PFSK-1 (cell line): ENCODE data around the gene NUB1.

Experiments
- FOXP2 ChIP-seq: optimal IDR thresholded peaks from 2 replicates; pipeline ENCODE3; 2011; ENCODE audit warnings: borderline replicate concordance, control low read depth, inconsistent platforms; ENCODE audit not compliant: insufficient read depth; ENCODE audit errors: extremely low read length, extremely low read depth
- POLR2AphosphoS5 ChIP-seq: IDR thresholded peaks from 2 replicates; pipeline ENCODE4 v1.6.1; 2012; ENCODE audit warnings: low read depth, mild to moderate bottlenecking, control low read depth, low read length, moderate library complexity
- REST ChIP-seq, 2 experiments: IDR thresholded peaks; 2 replicates each; pipeline versions ENCODE4 v1.6.1 to v1.8.0; 2011 to 2012; ENCODE audit warnings: low read depth in 2 of 2, low read length in 2 of 2, control low read depth in 1 of 2, inconsistent platforms in 1 of 2, mild to moderate bottlenecking in 1 of 2, moderate library complexity in 1 of 2; ENCODE audit not compliant: insufficient read depth in 1 of 2
- SIN3A ChIP-seq: IDR thresholded peaks from 2 replicates; pipeline ENCODE4 v1.6.1; 2012; ENCODE audit warnings: mild to moderate bottlenecking, low read length, moderate library complexity, borderline replicate concordance; ENCODE audit not compliant: insufficient read depth
- TAF1 ChIP-seq: IDR thresholded peaks from 2 replicates; pipeline ENCODE4 v1.6.1; 2012; ENCODE audit warnings: low read length, control low read depth, borderline replicate concordance; ENCODE audit not compliant: insufficient read depth

DNA sequence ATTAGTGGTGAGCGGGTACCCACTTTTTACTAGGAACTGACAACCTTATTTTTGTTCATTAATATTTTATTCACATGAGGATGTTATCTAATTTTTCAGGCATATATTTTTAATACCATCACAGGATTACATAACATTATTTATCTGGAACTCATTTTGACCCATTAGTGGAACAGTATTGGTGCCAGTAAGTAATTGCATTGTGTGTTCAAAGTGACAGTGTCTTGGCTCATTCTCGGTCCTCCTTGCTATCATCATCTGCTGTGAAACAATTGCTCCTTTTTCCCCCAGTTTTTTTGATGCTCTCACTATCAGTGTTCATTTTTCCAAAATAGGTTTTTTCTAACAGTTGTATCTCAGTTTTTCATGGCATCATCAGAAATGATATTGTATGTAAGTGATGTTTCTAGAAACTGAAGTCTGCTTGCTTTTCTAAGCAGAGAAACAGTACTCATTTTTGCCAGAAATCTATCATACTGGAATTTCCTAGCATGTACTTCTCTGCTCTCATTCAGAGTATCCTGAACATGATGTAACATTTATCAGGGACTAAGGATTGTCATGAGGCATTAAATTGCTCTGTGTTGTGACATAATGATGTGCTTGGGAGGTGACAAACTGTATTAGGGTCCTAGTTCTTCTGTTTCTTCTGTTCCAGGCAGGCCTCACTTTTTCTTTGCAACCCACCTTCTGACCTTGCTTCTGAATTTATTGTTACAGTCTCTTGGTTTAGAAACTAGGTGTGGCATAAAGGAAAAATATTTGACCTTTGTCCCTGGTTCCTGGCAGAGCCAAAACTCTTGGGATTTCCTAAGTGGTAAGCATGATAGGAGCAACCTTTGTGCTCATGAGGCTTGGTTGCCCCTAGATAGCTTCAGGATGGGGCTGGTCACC, 4.2 kb downstream of the NUB1 start:
- TF ChIP-seq SIN3A, result no peak
- no peak for TF ChIP-seq REST (IDR thresholded peaks at IDR 0.05; ENCODE audit: insufficient read depth in 1 of 2, low read depth in 2 of 2, low read length in 2 of 2)
- TF ChIP-seq TAF1, result no peak
- TF ChIP-seq POLR2AphosphoS5, result no peak
- no peak for TF ChIP-seq FOXP2
